IPS DF 4.7 (cell line): ENCODE data around the gene OPCML.

Experiments used
- DNase-seq: peaks from one replicate; pipeline ENCODE4 v3.0.0-alpha.2; 2013; ENCODE audit warnings: low spot score; ENCODE audit errors: extremely low read depth

The OPCML gene

GRCh38 chr11:132993991-132994502, 538.3 kb downstream of the OPCML start:
- no peak for DNase-seq

- no peak for DNase-seq
These were observed 539.3 kb downstream of the OPCML start for GRCh38 chr11:132992838-132993631.

GRCh38 chr11:132988411-132988810, 543.9 kb downstream of the OPCML start:
- DNase-seq: no peak

- DNase-seq: no peak
These were observed 544.4 kb downstream of the OPCML start for GRCh38 chr11:132987936-132988335.

GRCh38 chr11:132983641-132983978, 548.7 kb downstream of the OPCML start:
- no peak for DNase-seq

- DNase-seq: no peak
These were observed 549.3 kb downstream of the OPCML start for GRCh38 chr11:132982772-132983640.

- DNase-seq: no peak
These were observed 551.0 kb downstream of the OPCML start for GRCh38 chr11:132981131-132981956.

- DNase-seq: no peak
These were observed 551.6 kb downstream of the OPCML start for GRCh38 chr11:132980670-132981069.

GRCh38 chr11:132977746-132978145, 554.6 kb downstream of the OPCML start:
- no peak for DNase-seq

GRCh38 chr11:132977241-132977640, 555.1 kb downstream of the OPCML start:
- DNase-seq: no peak

- DNase-seq: no peak
These were observed 556.2 kb downstream of the OPCML start for GRCh38 chr11:132976115-132976514.

GRCh38 chr11:132973686-132974085, 558.6 kb downstream of the OPCML start:
- DNase-seq: no peak

GRCh38 chr11:132972565-132972964, 559.7 kb downstream of the OPCML start:
- DNase-seq: no peak

GRCh38 chr11:132971351-132971750, 561.0 kb downstream of the OPCML start:
- DNase-seq: no peak

- DNase-seq: no peak
These were observed 562.4 kb downstream of the OPCML start for GRCh38 chr11:132969892-132970291.

- no peak for DNase-seq
These were observed 570.3 kb downstream of the OPCML start for GRCh38 chr11:132962041-132962440.

GRCh38 chr11:132961453-132961852, 570.8 kb downstream of the OPCML start:
- DNase-seq: no peak

GRCh38 chr11:132960273-132961078, 571.8 kb downstream of the OPCML start:
- DNase-seq: no peak

- no peak for DNase-seq
These were observed 572.6 kb downstream of the OPCML start for GRCh38 chr11:132959693-132960092.

- DNase-seq: no peak
These were observed 574.4 kb downstream of the OPCML start for GRCh38 chr11:132957881-132958280.

GRCh38 chr11:132948252-132948651, 584.0 kb downstream of the OPCML start:
- no peak for DNase-seq
